Keratinocyte (primary cell): ENCODE data around the gene EID2B. TPM values are rescaled to one million over a fixed set of nuclear protein-coding genes. Genes with fewer than 3 reads are reported as not detected.

Source experiments
- DNase-seq: peaks from one replicate; pipeline ENCODE4 v3.0.0-alpha.2; 2011; ENCODE audit warnings: low read depth, missing footprints, low spot score
- FAIRE-seq: peaks from 2 replicates; lab custom pipeline; 2011; peaks lifted over from hg19 to GRCh38; lab: Jason Lieb, UNC
- H2AFZ ChIP-seq: 2 replicates; pipeline ENCODE4 v1.6.0; 2012; ENCODE audit warnings: low read length, control low read depth, inconsistent platforms; ENCODE audit not compliant: control insufficient read depth
- H3K27ac ChIP-seq: 2 replicates; pipeline ENCODE4 v1.5.1; 2011; ENCODE audit warnings: low read length; ENCODE audit not compliant: control insufficient read depth, insufficient read depth
- H3K27me3 ChIP-seq: 3 replicates; pipeline ENCODE4 v1.6.0; 2011; ENCODE audit warnings: low read length; ENCODE audit not compliant: control insufficient read depth, insufficient read depth; ENCODE audit errors: extremely low read depth
- H3K36me3 ChIP-seq, 2 experiments: 2 replicates in 1 of 2; 3 replicates in 1 of 2; pipeline ENCODE4 v1.5.1; 2011; ENCODE audit warnings: low read length in 2 of 2, mild to moderate bottlenecking in 1 of 2; ENCODE audit not compliant: control insufficient read depth in 2 of 2, insufficient read depth in 2 of 2; ENCODE audit errors: extremely low read depth in 1 of 2
- H3K4me1 ChIP-seq: 3 replicates; pipeline ENCODE4 v1.5.1; 2011; ENCODE audit warnings: low read length; ENCODE audit not compliant: control insufficient read depth, insufficient read depth; ENCODE audit errors: extremely low read depth
- H3K4me2 ChIP-seq: 3 replicates; pipeline ENCODE4 v1.6.0; 2011; ENCODE audit warnings: low read depth, low read length; ENCODE audit not compliant: control insufficient read depth, insufficient read depth; ENCODE audit errors: extremely low read depth
- H3K4me3 ChIP-seq, 3 experiments: fragments of 200-600 bp in 1 of 3; sonication (generic) in 1 of 3; 2 replicates in 2 of 3; 3 replicates in 1 of 3; pipeline ENCODE4 v1.5.1; 2011 to 2016; ENCODE audit warnings: low read length in 3 of 3, mild to moderate bottlenecking in 3 of 3, control low read depth in 2 of 3, inconsistent platforms in 1 of 3, low read depth in 1 of 3, mixed read lengths in 1 of 3, mixed run types in 1 of 3, moderate library complexity in 1 of 3; ENCODE audit not compliant: control insufficient read depth in 2 of 3, insufficient read depth in 2 of 3; ENCODE audit errors: extremely low read depth in 1 of 3
- H3K79me2 ChIP-seq: 2 replicates; pipeline ENCODE4 v1.6.0; 2012; ENCODE audit warnings: low read length; ENCODE audit not compliant: control insufficient read depth, insufficient read depth
- H3K9ac ChIP-seq: 3 replicates; pipeline ENCODE4 v1.6.0; 2011; ENCODE audit warnings: low read length; ENCODE audit not compliant: control insufficient read depth, insufficient read depth; ENCODE audit errors: extremely low read depth
- H3K9me1 ChIP-seq: 3 replicates; pipeline ENCODE4 v1.6.0; 2011; ENCODE audit warnings: low read length; ENCODE audit not compliant: control insufficient read depth, insufficient read depth; ENCODE audit errors: extremely low read depth
- H3K9me3 ChIP-seq: 2 replicates; pipeline ENCODE4 v1.5.1; 2012; ENCODE audit warnings: low read depth, low read length; ENCODE audit not compliant: control insufficient read depth
- H4K20me1 ChIP-seq: 3 replicates; pipeline ENCODE4 v1.6.0; 2011; ENCODE audit warnings: low read length; ENCODE audit not compliant: control insufficient read depth, insufficient read depth; ENCODE audit errors: extremely low read depth
- CTCF ChIP-seq, 3 experiments: IDR thresholded peaks in 1 of 3; conservative IDR thresholded peaks in 1 of 3; optimal IDR thresholded peaks in 1 of 3; 2 replicates in 2 of 3; 3 replicates in 1 of 3; pipeline versions ENCODE3 to v1.5.1; 2011; ENCODE audit warnings: low read length in 3 of 3, mild to moderate bottlenecking in 3 of 3, moderate library complexity in 2 of 3, control low read depth in 1 of 3, inconsistent platforms in 1 of 3; ENCODE audit not compliant: insufficient read depth in 2 of 3; ENCODE audit errors: extremely low read depth in 1 of 3
- EZH2 ChIP-seq: IDR thresholded peaks from one replicate; pipeline ENCODE4 v1.6.1; 2012; ENCODE audit warnings: inconsistent platforms, mild to moderate bottlenecking, low read length, moderate library complexity
- dilution Hi-C: fragments of 300-500 bp; cut with MboI; formaldehyde crosslinking; loops from one replicate; pipeline ENCODE4 v1.7.0; 2020; ENCODE audit warnings: low sequenced_read_pairs; ENCODE audit not compliant: extremely low pct_ligation_motif_present
- polyA plus RNA-seq, 5 experiments: library from polyadenylated mRNA; depleted of rRNA in 3 of 5; stranded (reverse) in 3 of 5; stranded (forward) in 1 of 5; unstranded in 1 of 5; fragments of >200 nt; gene quantifications; 1 replicate in 1 of 5; 2 replicates in 3 of 5; 3 replicates in 1 of 5; pipeline versions ENCODE4 v1.2.1 to v1.2.3, GENCODE V29; 2011 to 2012; ENCODE audit warnings: missing spikeins in 2 of 5, low read depth in 1 of 5, low replicate concordance in 1 of 5

The EID2B gene
- polyA plus RNA-seq, 1 donor (not counting 4 experiments of a cell fraction or from before 2014, with no cell fraction given), result 1.1 TPM

- Histone ChIP-seq H3K9ac (no peak overlapping the region), H3K9me3 (no peaks in the 10 kb centered on the region), H3K9me1 (no peaks in the 10 kb centered on the region), H3K79me2 (peaks cover 10% of the 10 kb centered on the region), H3K36me3 (peaks cover 33 to 48% of the 10 kb centered on the region in 2 experiments), H3K4me1 (peaks cover 5% of the 10 kb centered on the region), H3K27me3 (no peaks in the 10 kb centered on the region), H4K20me1 (peaks cover 3% of the 10 kb centered on the region), H2AFZ (no peak overlapping the region), H3K4me2 (no peak overlapping the region), H3K4me3 (no peak overlapping the region), H3K27ac (no peak overlapping the region)
- TF ChIP-seq EZH2 (no peak), CTCF (optimal IDR thresholded peaks at IDR 0.05 in 1 of 3, IDR thresholded peaks at IDR 0.05 in 1 of 3, conservative IDR thresholded peaks at IDR 0.05 in 1 of 3; ENCODE audit: extremely low read depth in 1 of 3, insufficient read depth in 2 of 3, low read length in 3 of 3) (no peak)
- dilution Hi-C loops, result no loop called here
- DNase-seq (no peak), FAIRE-seq (no peak)
These were observed 42.9 kb downstream of the EID2B start for GRCh38 chr19:39489756-39490155.

GRCh38 chr19:39483141-39483540, 49.5 kb downstream of the EID2B start:
- Histone ChIP-seq H3K9me3 (no peaks in the 10 kb centered on the region), H3K36me3 (peaks cover 24 to 35% of the 10 kb centered on the region in 2 experiments), H3K4me2 (no peak overlapping the region), H4K20me1 (peaks cover 3% of the 10 kb centered on the region), H3K27me3 (no peaks in the 10 kb centered on the region), H2AFZ (no peak overlapping the region), H3K9ac (no peak overlapping the region), H3K4me1 (peaks cover 16% of the 10 kb centered on the region), H3K9me1 (no peaks in the 10 kb centered on the region), H3K4me3 (no peak overlapping the region), H3K79me2 (peaks cover 33% of the 10 kb centered on the region), H3K27ac (no peak overlapping the region)
- FAIRE-seq (no peak), DNase-seq (no peak)
- dilution Hi-C loops, result no loop called here
- no peak for TF ChIP-seq EZH2
- TF ChIP-seq CTCF (optimal IDR thresholded peaks at IDR 0.05 in 1 of 3, IDR thresholded peaks at IDR 0.05 in 1 of 3, conservative IDR thresholded peaks at IDR 0.05 in 1 of 3; ENCODE audit: extremely low read depth in 1 of 3, insufficient read depth in 2 of 3, low read length in 3 of 3), result no peak
